Measurements from ENCODE around the gene RTF1.

The RTF1 gene

DNA sequence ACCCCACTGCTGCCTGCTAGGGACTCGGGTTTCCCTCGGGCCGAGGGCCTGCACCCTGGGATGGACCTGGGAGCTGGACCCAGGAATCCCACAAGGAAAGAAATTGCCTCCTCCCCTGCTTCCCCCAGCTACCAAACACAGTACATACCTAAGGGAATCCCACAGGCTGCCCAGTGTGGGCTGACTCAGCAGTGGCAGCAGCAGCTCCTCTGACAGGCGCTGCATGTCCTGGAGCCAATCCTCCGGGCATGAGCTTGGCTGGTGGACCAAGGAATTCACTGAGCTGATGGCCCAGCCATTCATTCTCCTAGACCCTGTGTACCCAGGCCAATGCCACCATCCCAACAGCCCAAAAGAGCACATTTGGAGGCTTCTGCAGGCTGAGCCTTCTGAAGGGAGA, 106.2 kb downstream of the RTF1 start:
- Histone ChIP-seq H3K9me3 (ENCODE audit: control insufficient read depth, insufficient read depth, low read depth, low read length) (no peaks in the 10 kb centered on the region), H3K4me3 (ENCODE audit: low read depth, low read length) (no peak overlapping the region), H3K4me1 (ENCODE audit: control insufficient read depth, insufficient read depth, low read length) (no peaks in the 10 kb centered on the region), H3K36me3 (ENCODE audit: control insufficient read depth in 2 of 2, insufficient read depth in 1 of 2, low read length in 2 of 2) (peaks cover 0 to 53% of the 10 kb centered on the region in 2 experiments; a peak in 2 of 3 replicates), H3K27ac (ENCODE audit: extremely low read depth, low read depth, low read length) (no peak overlapping the region)
- POLR2A ChIA-PET = no interaction called here
- CTCF ChIA-PET = no interaction called here
- TF ChIP-seq, protein P1, sequence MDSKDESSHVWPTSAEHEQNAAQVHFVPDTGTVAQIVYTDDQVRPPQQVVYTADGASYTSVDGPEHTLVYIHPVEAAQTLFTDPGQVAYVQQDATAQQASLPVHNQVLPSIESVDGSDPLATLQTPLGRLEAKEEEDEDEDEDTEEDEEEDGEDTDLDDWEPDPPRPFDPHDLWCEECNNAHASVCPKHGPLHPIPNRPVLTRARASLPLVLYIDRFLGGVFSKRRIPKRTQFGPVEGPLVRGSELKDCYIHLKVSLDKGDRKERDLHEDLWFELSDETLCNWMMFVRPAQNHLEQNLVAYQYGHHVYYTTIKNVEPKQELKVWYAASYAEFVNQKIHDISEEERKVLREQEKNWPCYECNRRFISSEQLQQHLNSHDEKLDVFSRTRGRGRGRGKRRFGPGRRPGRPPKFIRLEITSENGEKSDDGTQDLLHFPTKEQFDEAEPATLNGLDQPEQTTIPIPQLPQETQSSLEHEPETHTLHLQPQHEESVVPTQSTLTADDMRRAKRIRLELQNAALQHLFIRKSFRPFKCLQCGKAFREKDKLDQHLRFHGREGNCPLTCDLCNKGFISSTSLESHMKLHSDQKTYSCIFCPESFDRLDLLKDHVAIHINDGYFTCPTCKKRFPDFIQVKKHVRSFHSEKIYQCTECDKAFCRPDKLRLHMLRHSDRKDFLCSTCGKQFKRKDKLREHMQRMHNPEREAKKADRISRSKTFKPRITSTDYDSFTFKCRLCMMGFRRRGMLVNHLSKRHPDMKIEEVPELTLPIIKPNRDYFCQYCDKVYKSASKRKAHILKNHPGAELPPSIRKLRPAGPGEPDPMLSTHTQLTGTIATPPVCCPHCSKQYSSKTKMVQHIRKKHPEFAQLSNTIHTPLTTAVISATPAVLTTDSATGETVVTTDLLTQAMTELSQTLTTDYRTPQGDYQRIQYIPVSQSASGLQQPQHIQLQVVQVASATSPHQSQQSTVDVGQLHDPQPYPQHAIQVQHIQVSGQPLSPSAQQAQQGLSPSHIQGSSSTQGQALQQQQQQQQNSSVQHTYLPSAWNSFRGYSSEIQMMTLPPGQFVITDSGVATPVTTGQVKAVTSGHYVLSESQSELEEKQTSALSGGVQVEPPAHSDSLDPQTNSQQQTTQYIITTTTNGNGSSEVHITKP (tag by site-specific recombination; IDR thresholded peaks at IDR 0.05) = no peak
- TF ChIP-seq MZF1 (tag by site-specific recombination; IDR thresholded peaks at IDR 0.05; ENCODE audit: borderline replicate concordance) (no peak), ZNF391 (tag by site-specific recombination; IDR thresholded peaks at IDR 0.05; ENCODE audit: borderline replicate concordance, low read depth) (no peak), ZNF221 (tag by site-specific recombination; IDR thresholded peaks at IDR 0.05; ENCODE audit: borderline replicate concordance) (no peak), ZNF223 (tag by site-specific recombination; IDR thresholded peaks at IDR 0.05) (no peak), SP2 (tag by site-specific recombination; IDR thresholded peaks at IDR 0.05) (no peak)
- TF ChIP-seq, protein P2, sequence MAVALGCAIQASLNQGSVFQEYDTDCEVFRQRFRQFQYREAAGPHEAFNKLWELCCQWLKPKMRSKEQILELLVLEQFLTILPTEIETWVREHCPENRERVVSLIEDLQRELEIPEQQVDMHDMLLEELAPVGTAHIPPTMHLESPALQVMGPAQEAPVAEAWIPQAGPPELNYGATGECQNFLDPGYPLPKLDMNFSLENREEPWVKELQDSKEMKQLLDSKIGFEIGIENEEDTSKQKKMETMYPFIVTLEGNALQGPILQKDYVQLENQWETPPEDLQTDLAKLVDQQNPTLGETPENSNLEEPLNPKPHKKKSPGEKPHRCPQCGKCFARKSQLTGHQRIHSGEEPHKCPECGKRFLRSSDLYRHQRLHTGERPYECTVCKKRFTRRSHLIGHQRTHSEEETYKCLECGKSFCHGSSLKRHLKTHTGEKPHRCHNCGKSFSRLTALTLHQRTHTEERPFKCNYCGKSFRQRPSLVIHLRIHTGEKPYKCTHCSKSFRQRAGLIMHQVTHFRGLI (tag by site-specific recombination; IDR thresholded peaks at IDR 0.05) = no peak

DNA sequence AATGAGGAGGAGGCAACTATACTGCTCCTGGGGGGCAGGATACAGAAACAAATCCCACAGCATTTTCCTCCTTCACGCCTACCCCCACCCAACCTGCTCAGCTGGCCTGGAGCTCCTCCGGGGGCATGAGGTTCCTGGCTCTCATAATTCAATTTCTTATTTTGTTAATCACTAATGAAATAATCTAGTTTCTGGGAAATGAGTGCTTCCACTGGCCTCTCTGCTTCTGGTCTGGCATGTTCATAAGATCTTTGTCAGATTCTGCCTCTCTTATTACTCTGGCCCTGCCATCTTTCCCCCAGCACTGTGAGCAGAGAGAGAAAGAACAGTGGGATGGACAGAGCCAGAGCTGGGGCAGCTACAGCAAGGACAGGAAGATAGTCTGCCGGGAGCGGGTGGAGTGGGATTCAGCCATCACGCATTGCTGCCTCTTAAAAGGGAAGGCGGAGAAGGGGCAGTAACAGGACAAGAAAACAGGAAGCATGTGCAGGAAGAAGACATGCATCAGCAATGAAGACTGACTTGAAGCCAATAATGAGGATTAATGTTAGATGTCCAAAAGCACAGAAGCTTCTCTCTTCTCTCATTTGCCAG, 113.6 kb downstream of the RTF1 start:
- Histone ChIP-seq H3K27ac (ENCODE audit: extremely low read depth, low read depth, low read length) (no peak overlapping the region), H3K36me3 (ENCODE audit: control insufficient read depth in 2 of 2, insufficient read depth in 1 of 2, low read length in 2 of 2) (peaks cover 8 to 75% of the 10 kb centered on the region in 2 experiments; a peak in 2 of 3 replicates), H3K4me1 (ENCODE audit: control insufficient read depth, insufficient read depth, low read length) (no peaks in the 10 kb centered on the region), H3K9me3 (ENCODE audit: control insufficient read depth, insufficient read depth, low read depth, low read length) (no peaks in the 10 kb centered on the region), H3K4me3 (ENCODE audit: low read depth, low read length) (no peak overlapping the region)
- CTCF ChIA-PET = no interaction called here
- POLR2A ChIA-PET = interaction anchor here (1.1 kb wide), 1 partner anchor 11 kb away, joined by 3 read pairs; no protein-coding TSS in a partner anchor
- TF ChIP-seq ZNF785 (tag by site-specific recombination; IDR thresholded peaks at IDR 0.05) (no peak), ZNF174 (tag by site-specific recombination; IDR thresholded peaks at IDR 0.05) (no peak), ZFP69B (tag by site-specific recombination; IDR thresholded peaks at IDR 0.05) (no peak), YY1 (tag by site-specific recombination; IDR thresholded peaks at IDR 0.05) (no peak)

All from HEK293 (cell line).